Measurements from ENCODE around the gene CLP1. TPM values are rescaled to one million over a fixed set of nuclear protein-coding genes. Genes with fewer than 3 reads are reported as not detected.

The CLP1 gene
- total RNA-seq, 1 experiment from 2014 or later: 35.5 TPM

DNA sequence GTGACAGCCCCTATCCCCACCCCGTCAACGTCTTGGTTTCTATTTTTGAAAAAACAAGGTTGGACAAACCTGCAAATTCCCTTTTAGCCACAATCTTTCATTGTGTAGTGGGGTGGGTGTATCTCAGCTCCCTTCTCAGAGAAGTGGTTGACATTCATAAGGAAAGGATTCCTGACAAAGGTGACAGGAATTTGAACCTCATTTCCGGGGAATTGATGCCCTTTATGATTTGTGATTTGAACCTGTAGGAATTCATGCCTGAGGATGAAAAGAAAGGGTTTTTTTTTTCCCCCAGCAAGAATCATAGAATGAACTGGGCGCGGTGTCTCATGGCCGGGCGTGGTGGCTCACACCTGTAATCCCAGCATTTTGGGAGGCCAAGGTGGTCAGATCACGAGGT lies 22.3 kb upstream of the CLP1 start:
- H2BK15ac ChIP-seq (ENCODE audit: low read depth, low read length): no peak overlapping the region
- Mint-ChIP-seq H3K36me3 (ENCODE audit: insufficient read depth in 1 of 3, low read depth in 3 of 3) (peaks cover 9 to 14% (median 10%) of the 10 kb centered on the region in 3 experiments; a peak in 6 of 7 replicates), H3K4me1 (peaks cover 19 to 24% of the 10 kb centered on the region in 2 experiments), H3K9me3 (peaks cover 6 to 10% of the 10 kb centered on the region in 2 experiments; a peak in 4 of 5 replicates), H3K27me3 (ENCODE audit: low read depth) (peaks cover 28% of the 10 kb centered on the region), H3K4me3 (no peak overlapping the region), H3K27ac (no peak overlapping the region)
- H3K56ac ChIP-seq (ENCODE audit: insufficient read length, low read depth, low read length): no peak overlapping the region
- H3K14ac ChIP-seq (ENCODE audit: insufficient read depth, low read length): no peak overlapping the region
- H3K23ac ChIP-seq (ENCODE audit: insufficient read length, low read depth, low read length): no peak overlapping the region
- H4K20me1 ChIP-seq (ENCODE audit: control insufficient read depth, insufficient read depth, insufficient read length): no peaks in the 10 kb centered on the region
- H3K4me1 ChIP-seq (ENCODE audit: insufficient read depth, low read length): peaks cover 4% of the 10 kb centered on the region
- H2BK120ac ChIP-seq (ENCODE audit: low read depth, low read length, poor library complexity, severe bottlenecking): no peak overlapping the region
- H3K27ac ChIP-seq (ENCODE audit: insufficient read length, low read depth, low read length): no peak overlapping the region
- no peak overlapping the region for H3T11ph ChIP-seq (ENCODE audit: low read length)
- WGBS (ENCODE audit: extremely low coverage, insufficient read length, low lambda C conversion rate): no CpG with 5 or more reads among the region's 8 CpGs
- H2AK5ac ChIP-seq (ENCODE audit: insufficient read length, low read length): no peak overlapping the region
- H2BK20ac ChIP-seq (ENCODE audit: low read depth, low read length, poor library complexity, severe bottlenecking): no peak overlapping the region
- peaks cover 7% of the 10 kb centered on the region for H3K23me2 ChIP-seq (ENCODE audit: insufficient read length, low read depth, low read length, poor library complexity, severe bottlenecking)
- H3K27me3 ChIP-seq (ENCODE audit: insufficient read depth, low read length): no peaks in the 10 kb centered on the region
- H3K79me2 ChIP-seq (ENCODE audit: insufficient read depth, low read length): peaks cover 4% of the 10 kb centered on the region; the same call in 1 of the 2 replicates
- H4K5ac ChIP-seq (ENCODE audit: insufficient read length, low read depth, low read length): no peak overlapping the region
- no peaks in the 10 kb centered on the region for H3K9me3 ChIP-seq (ENCODE audit: control insufficient read depth, low read depth, low read length)
- H4K91ac ChIP-seq (ENCODE audit: insufficient read length, low read depth, low read length): no peak overlapping the region
- H2BK5ac ChIP-seq (ENCODE audit: insufficient read length, low read length): no peak overlapping the region
- no peak overlapping the region for H3K4ac ChIP-seq (ENCODE audit: low read depth, low read length)
- H2BK12ac ChIP-seq (ENCODE audit: insufficient read length, low read depth, low read length): no peak overlapping the region
- no peak overlapping the region for H2AFZ ChIP-seq (ENCODE audit: low read length)
- no peak overlapping the region for H3K9ac ChIP-seq (ENCODE audit: extremely low read depth, insufficient read length, low read length)
- H3K4me2 ChIP-seq (ENCODE audit: insufficient read depth, insufficient read length, low read length): no peak overlapping the region
- no peak overlapping the region for H3K18ac ChIP-seq (ENCODE audit: insufficient read length, low read depth, low read length)
- TF ChIP-seq, protein P1, sequence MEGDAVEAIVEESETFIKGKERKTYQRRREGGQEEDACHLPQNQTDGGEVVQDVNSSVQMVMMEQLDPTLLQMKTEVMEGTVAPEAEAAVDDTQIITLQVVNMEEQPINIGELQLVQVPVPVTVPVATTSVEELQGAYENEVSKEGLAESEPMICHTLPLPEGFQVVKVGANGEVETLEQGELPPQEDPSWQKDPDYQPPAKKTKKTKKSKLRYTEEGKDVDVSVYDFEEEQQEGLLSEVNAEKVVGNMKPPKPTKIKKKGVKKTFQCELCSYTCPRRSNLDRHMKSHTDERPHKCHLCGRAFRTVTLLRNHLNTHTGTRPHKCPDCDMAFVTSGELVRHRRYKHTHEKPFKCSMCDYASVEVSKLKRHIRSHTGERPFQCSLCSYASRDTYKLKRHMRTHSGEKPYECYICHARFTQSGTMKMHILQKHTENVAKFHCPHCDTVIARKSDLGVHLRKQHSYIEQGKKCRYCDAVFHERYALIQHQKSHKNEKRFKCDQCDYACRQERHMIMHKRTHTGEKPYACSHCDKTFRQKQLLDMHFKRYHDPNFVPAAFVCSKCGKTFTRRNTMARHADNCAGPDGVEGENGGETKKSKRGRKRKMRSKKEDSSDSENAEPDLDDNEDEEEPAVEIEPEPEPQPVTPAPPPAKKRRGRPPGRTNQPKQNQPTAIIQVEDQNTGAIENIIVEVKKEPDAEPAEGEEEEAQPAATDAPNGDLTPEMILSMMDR (conservative IDR thresholded peaks at IDR 0.05): no peak
- H4K8ac ChIP-seq (replicated peaks; ENCODE audit: insufficient read length, low read depth, low read length): no peak overlapping the region
- no peak for DNase-seq
- no peaks in the 10 kb centered on the region for H3K79me1 ChIP-seq (ENCODE audit: insufficient read depth, low read depth, low read length, poor library complexity, severe bottlenecking)
